OCI-LY1 (cell line): ENCODE measurements around the gene AHDC1.

ENCODE experiments used
- H2AFZ ChIP-seq: fragments of 200-600 bp; sonication (generic), shearing (Covaris generic); 2 replicates; pipeline ENCODE4 v1.6.0; 2014; ENCODE audit warnings: antibody characterized with exemption, mild to moderate bottlenecking, low read length
- H3F3A ChIP-seq: fragments of 200-600 bp; sonication (generic), shearing (Covaris generic); 2 replicates; pipeline ENCODE4 v1.6.0; 2014; ENCODE audit warnings: mild to moderate bottlenecking, antibody characterized with exemption, low read length, moderate library complexity; ENCODE audit not compliant: insufficient read depth
- H3K27ac ChIP-seq: fragments of 200-600 bp; sonication (generic); 2 replicates; pipeline ENCODE4 v1.5.1; 2014; ENCODE audit warnings: low read length, mixed run types, mild to moderate bottlenecking, low read depth; ENCODE audit not compliant: poor library complexity, severe bottlenecking
- H3K27me3 ChIP-seq: fragments of 200-600 bp; sonication (generic); 2 replicates; pipeline ENCODE4 v1.6.0; 2014; ENCODE audit warnings: antibody characterized with exemption, mild to moderate bottlenecking, low read length, moderate library complexity; ENCODE audit not compliant: insufficient read depth
- H3K36me3 ChIP-seq: fragments of 200-600 bp; sonication (generic); 2 replicates; pipeline ENCODE4 v1.6.1; 2014; ENCODE audit warnings: mild to moderate bottlenecking, antibody characterized with exemption, low read length, moderate library complexity, mixed read lengths; ENCODE audit not compliant: insufficient read depth
- H3K4me1 ChIP-seq: fragments of 200-600 bp; sonication (generic); 2 replicates; pipeline ENCODE4 v1.5.1; 2014; ENCODE audit warnings: mild to moderate bottlenecking, low read length, moderate library complexity; ENCODE audit not compliant: insufficient read depth, severe bottlenecking
- H3K4me2 ChIP-seq: fragments of 200-600 bp; sonication (generic), shearing (Covaris generic); 2 replicates; pipeline ENCODE4 v1.6.1; 2014; ENCODE audit warnings: low read length
- H3K4me3 ChIP-seq: fragments of 200-600 bp; sonication (generic); 2 replicates; pipeline ENCODE4 v1.5.1; 2014; ENCODE audit warnings: low read length, low read depth, mild to moderate bottlenecking, mixed read lengths; ENCODE audit not compliant: poor library complexity, severe bottlenecking
- H3K79me2 ChIP-seq: fragments of 200-600 bp; shearing (Covaris generic); 2 replicates; pipeline ENCODE4 v1.6.1; 2016; ENCODE audit warnings: mixed run types, low read length, mixed read lengths; ENCODE audit not compliant: insufficient read depth
- H3K9ac ChIP-seq: fragments of 200-600 bp; sonication (generic), shearing (Covaris generic); 2 replicates; pipeline ENCODE4 v1.6.1; 2014; ENCODE audit warnings: mild to moderate bottlenecking, low read length, mixed read lengths
- H3K9me2 ChIP-seq: fragments of 200-600 bp; sonication (generic), shearing (Covaris generic); 2 replicates; pipeline ENCODE4 v1.6.1; 2014; ENCODE audit warnings: low read depth, mild to moderate bottlenecking, low read length, mixed read lengths
- H3K9me3 ChIP-seq: fragments of 200-600 bp; shearing (Covaris generic); 2 replicates; pipeline ENCODE4 v1.6.1; 2014; ENCODE audit warnings: low read length, mixed read lengths
- H4K20me1 ChIP-seq: fragments of 200-600 bp; sonication (generic), shearing (Covaris generic); 2 replicates; pipeline ENCODE4 v1.6.0; 2016; ENCODE audit warnings: mild to moderate bottlenecking, low read length; ENCODE audit not compliant: insufficient read depth
- CTCF ChIP-seq: fragments of 200-600 bp; sonication (generic), shearing (Covaris generic); IDR thresholded peaks from 2 replicates; pipeline ENCODE4 v1.5.1; 2017; ENCODE audit warnings: mild to moderate bottlenecking, antibody characterized with exemption, low read length, moderate library complexity, mixed read lengths
- EZH2 ChIP-seq: fragments of 200-600 bp; sonication (generic), shearing (Covaris generic); IDR thresholded peaks from 2 replicates; pipeline ENCODE4 v1.8.0; 2017; ENCODE audit warnings: borderline replicate concordance, mixed run types, mild to moderate bottlenecking, antibody characterized with exemption, low read length, moderate library complexity, mixed read lengths

The AHDC1 gene

GRCh38 chr1:27647328-27647727 lies 43.4 kb upstream of the AHDC1 start:
- Histone ChIP-seq H3K9me2 (no peaks in the 10 kb centered on the region), H3K4me1 (no peaks in the 10 kb centered on the region), H3K4me3 (no peak overlapping the region), H2AFZ (no peak overlapping the region), H3K79me2 (no peaks in the 10 kb centered on the region), H3K4me2 (no peak overlapping the region), H3K36me3 (no peaks in the 10 kb centered on the region), H3K27me3 (no peaks in the 10 kb centered on the region), H3K9ac (no peak overlapping the region), H3K9me3 (no peaks in the 10 kb centered on the region), H4K20me1 (no peaks in the 10 kb centered on the region), H3F3A (no peaks in the 10 kb centered on the region), H3K27ac (no peak overlapping the region)
- TF ChIP-seq EZH2 = no peak
- TF ChIP-seq CTCF = no peak

GRCh38 chr1:27646676-27647075 lies 42.7 kb upstream of the AHDC1 start:
- H3F3A ChIP-seq = no peaks in the 10 kb centered on the region
- no peaks in the 10 kb centered on the region for H3K9me2 ChIP-seq
- no peaks in the 10 kb centered on the region for H4K20me1 ChIP-seq
- no peaks in the 10 kb centered on the region for H3K9me3 ChIP-seq
- H3K9ac ChIP-seq = no peak overlapping the region
- H2AFZ ChIP-seq = no peak overlapping the region
- H3K36me3 ChIP-seq = no peaks in the 10 kb centered on the region
- H3K4me1 ChIP-seq = no peaks in the 10 kb centered on the region
- no peak overlapping the region for H3K4me3 ChIP-seq
- no peaks in the 10 kb centered on the region for H3K27me3 ChIP-seq
- no peak overlapping the region for H3K27ac ChIP-seq
- TF ChIP-seq CTCF = no peak
- TF ChIP-seq EZH2 = no peak
- no peak overlapping the region for H3K4me2 ChIP-seq
- H3K79me2 ChIP-seq = no peaks in the 10 kb centered on the region

- Histone ChIP-seq H3K9me3 (no peaks in the 10 kb centered on the region), H3K36me3 (no peaks in the 10 kb centered on the region), H2AFZ (no peak overlapping the region), H3K9me2 (no peaks in the 10 kb centered on the region), H3K4me2 (no peak overlapping the region), H3K4me3 (no peak overlapping the region), H3K9ac (no peak overlapping the region), H3F3A (no peaks in the 10 kb centered on the region), H4K20me1 (no peaks in the 10 kb centered on the region), H3K27me3 (no peaks in the 10 kb centered on the region), H3K79me2 (no peaks in the 10 kb centered on the region), H3K27ac (no peak overlapping the region), H3K4me1 (no peaks in the 10 kb centered on the region)
- TF ChIP-seq CTCF = no peak
- TF ChIP-seq EZH2 = no peak
These were observed 41.1 kb upstream of the AHDC1 start for GRCh38 chr1:27645071-27645415.
